Rectal smooth muscle tissue (tissue), 1 donor: ENCODE data around the gene SPEN.

ENCODE experiments used
- H3K27ac ChIP-seq: one replicate; pipeline ENCODE4 v1.7.0; 2013; ENCODE audit warnings: low read depth, low read length, inconsistent platforms
- H3K27me3 ChIP-seq: one replicate; pipeline ENCODE4 v1.7.0; 2013; ENCODE audit warnings: low read length; ENCODE audit not compliant: control insufficient read depth, insufficient read depth
- H3K36me3 ChIP-seq: one replicate; pipeline ENCODE4 v1.7.0; 2013; ENCODE audit warnings: low read length; ENCODE audit not compliant: control insufficient read depth, insufficient read depth
- H3K4me1 ChIP-seq: one replicate; pipeline ENCODE4 v1.7.0; 2013; ENCODE audit warnings: low read length; ENCODE audit not compliant: control insufficient read depth, insufficient read depth
- H3K4me3 ChIP-seq: one replicate; pipeline ENCODE4 v1.7.0; 2013; ENCODE audit warnings: low read length
- H3K9ac ChIP-seq: one replicate; pipeline ENCODE4 v1.7.0; 2013; ENCODE audit warnings: low read length

SPEN gene

DNA sequence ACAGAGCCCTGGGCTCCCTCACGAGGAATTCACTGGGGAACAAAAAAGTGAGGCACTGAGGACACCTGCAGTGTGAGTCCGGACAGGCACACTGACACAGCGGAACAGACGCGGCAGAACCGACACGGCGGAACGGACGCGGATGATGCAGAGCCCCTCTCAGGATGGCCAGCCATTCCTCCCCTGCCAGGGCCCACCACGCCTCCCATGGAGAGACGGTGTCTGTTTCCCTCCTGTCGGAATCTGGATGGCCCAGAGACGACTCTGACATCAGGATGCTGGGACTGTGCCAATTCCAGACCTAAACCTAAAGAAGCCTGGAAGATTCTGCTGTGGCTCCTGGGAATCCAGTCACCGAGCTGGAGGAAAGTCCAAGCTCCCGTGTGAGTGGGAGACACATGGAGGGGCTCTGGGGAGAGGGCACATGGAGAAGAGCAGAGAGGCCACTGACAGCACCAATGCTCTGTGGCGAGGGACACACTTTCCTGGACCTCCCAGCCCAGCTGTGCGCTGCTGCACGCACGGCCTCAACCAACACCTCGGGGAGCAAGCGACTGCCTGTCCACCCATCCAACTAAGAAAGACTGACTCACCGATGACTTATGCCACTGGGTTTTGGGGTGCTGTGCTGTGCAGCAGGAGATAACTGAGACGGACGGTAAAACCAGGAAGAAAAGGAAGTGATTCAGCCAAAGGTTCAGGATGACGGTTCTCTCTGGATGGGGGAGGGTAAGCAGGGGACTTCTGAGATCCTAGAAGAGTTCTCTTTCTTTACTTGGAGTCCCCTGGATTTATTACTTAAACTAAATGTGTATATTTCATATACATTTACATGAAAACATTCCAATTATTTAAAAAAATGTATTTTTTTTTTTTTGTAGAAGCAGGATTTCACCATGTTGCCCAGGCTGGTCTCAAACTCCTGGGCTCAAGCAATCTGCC is 105.1 kb downstream of the SPEN start:
- no peaks in the 10 kb centered on the region for H3K27me3 ChIP-seq
- no peak overlapping the region for H3K27ac ChIP-seq
- no peak overlapping the region for H3K9ac ChIP-seq
- peaks cover 35% of the 10 kb centered on the region for H3K4me1 ChIP-seq
- no peak overlapping the region for H3K4me3 ChIP-seq
- peaks cover under 1% of the 10 kb centered on the region for H3K36me3 ChIP-seq

DNA sequence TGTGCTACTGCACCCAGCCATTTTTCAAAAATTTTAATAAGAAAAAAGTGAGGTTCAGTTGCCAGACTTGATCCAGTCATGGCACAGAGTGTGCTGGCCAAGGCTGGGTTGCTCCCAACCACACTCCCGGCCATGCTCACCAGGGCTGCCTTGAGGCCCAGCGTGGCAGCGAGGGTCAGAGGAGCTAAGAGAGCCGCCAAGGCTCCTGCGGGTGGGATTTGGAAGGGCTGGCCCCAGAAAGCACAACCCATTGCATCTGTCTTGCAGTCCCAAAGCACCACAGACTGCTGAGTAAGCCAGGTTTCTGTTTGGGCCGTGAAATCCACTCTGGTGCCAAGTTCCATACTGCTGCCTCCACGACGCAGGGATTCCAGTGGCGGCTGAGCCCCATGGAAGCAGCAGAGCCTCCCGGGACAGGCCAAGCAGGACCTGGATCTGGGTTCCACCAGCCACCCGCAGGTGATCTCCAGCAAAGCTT is 105.8 kb downstream of the SPEN start:
- Histone ChIP-seq H3K27me3 (no peaks in the 10 kb centered on the region), H3K36me3 (no peaks in the 10 kb centered on the region), H3K9ac (no peak overlapping the region), H3K4me3 (no peak overlapping the region), H3K4me1 (peaks cover 39% of the 10 kb centered on the region), H3K27ac (no peak overlapping the region)

DNA sequence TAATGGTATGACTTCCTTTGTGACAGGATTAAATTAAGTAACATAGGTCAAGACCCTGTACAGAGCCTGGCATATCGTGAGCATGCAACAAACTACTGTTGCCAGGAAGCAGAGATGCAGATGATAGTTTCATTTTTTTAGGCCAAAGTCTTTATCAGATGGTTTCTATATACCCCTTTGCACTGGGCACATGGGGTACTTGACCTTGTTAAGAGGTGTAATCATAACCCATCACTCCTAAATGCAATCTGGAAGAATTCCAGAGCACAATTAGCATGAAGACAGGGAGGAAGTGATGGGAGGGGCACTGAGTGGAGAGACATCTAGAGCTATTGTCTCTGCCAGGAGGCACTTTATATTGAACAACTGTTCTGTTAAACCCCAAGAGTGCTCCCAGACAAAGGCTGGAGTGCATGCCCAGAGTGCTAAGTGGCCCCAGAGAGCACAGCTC is 106.3 kb downstream of the SPEN start:
- Histone ChIP-seq H3K9ac (no peak overlapping the region), H3K4me1 (peaks cover 37% of the 10 kb centered on the region), H3K27ac (no peak overlapping the region), H3K4me3 (no peak overlapping the region), H3K27me3 (no peaks in the 10 kb centered on the region), H3K36me3 (no peaks in the 10 kb centered on the region)

DNA sequence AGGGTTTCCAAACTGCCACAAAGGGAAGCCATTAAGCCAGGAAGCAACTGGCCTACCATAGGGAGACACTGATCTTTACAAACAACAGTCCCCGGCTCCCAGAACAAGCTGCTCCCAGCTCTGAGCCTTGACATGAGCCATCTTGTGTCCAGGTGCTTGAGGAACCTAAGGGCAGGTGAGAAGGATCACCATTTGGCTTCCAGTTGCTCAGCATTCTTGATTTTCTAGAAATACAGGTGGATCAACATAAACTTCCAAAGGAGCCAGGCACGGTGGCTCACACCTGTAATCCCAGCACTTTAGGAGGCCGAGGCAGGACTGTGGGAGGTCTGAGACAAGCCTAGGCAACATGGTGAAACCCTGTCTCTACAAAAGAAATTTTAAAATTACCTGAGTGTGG is 106.8 kb downstream of the SPEN start:
- Histone ChIP-seq H3K27ac (no peak overlapping the region), H3K27me3 (no peaks in the 10 kb centered on the region), H3K36me3 (no peaks in the 10 kb centered on the region), H3K9ac (no peak overlapping the region), H3K4me1 (peaks cover 32% of the 10 kb centered on the region), H3K4me3 (no peak overlapping the region)

DNA sequence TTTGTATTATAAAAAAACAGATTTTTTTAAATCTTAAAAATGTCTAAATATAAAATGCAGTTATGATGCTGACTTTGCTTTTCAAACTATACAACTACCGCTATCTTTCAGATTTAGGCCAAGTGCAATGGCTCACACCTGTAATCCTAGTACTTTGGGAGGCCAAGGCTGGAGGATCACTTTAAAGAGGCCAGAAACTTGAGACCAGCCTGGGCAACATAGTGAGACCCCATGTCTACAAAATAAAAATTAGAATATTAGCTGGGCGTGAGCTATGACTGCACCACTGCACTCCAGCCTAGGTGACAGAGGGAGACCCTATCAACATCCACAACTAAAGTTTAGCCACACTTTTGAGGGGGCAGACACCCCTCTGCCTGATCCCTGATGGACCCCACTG is 108.0 kb downstream of the SPEN start:
- Histone ChIP-seq H3K4me1 (peaks cover 20% of the 10 kb centered on the region), H3K27ac (no peak overlapping the region), H3K36me3 (no peaks in the 10 kb centered on the region), H3K4me3 (no peak overlapping the region), H3K9ac (no peak overlapping the region), H3K27me3 (no peaks in the 10 kb centered on the region)

DNA sequence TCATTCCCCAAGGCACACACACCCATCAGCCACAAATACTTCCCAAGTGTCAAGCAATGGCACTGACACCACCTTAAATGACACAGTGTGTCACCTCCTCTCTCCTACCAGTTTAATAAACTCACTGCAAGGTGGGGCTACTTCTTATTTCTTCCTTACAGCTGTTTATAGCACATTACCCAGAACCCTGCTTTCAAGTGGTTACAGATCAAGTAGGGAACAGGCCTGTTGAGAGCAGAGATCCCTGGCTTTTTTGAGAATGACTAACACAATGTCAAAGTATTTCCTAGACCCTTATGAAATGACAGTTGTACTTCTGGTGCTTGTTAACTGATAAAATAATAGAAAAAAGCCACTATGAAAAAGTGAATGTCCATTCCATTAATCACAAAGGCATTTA is 108.6 kb downstream of the SPEN start:
- H3K4me1 ChIP-seq: peaks cover 17% of the 10 kb centered on the region
- H3K9ac ChIP-seq: no peak overlapping the region
- H3K27ac ChIP-seq: no peak overlapping the region
- H3K27me3 ChIP-seq: no peaks in the 10 kb centered on the region
- H3K36me3 ChIP-seq: no peaks in the 10 kb centered on the region
- H3K4me3 ChIP-seq: no peak overlapping the region

DNA sequence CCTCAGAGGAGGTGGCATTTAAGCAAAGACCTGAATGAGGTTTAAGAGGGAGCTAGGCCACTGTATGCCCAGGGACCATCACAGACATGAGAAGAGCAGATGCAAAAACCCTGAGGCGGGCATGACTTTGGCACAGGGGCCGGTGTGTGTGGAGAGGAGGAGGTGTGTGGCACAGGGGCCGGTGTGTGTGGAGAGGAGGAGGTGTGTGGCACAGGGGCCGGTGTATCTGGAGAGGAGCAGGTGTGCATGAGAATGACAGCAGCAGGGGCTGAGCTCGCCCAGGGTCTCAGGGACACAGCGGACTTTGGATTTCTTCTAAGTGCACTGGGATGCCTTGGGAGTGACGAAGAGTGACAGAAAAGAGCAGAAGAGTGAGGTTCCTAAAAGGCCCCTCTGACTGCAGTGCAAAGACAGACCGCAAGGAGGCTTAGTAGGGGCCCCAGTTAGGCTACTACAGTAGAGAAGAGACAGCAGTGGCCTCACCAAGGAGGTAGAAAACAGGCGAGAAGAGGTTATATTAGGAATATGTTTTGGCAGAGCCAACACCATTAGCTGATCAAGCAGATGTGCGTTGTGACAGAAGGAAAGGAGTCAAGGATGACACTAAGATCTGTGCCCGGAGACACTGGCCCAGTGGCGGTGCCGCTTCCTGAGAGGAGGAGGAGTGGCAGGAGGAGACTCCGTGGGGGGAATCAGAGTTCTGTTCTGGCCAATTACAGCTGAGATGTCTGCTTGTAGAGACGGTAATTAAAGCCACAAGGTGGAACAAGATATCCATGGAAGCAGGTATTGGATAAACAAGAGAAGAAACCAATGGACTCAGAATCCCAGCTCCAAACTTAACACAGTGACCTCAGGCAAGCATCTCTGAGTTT is 110.0 kb downstream of the SPEN start:
- Histone ChIP-seq H3K27ac (no peak overlapping the region), H3K4me3 (no peak overlapping the region), H3K4me1 (peaks cover 12% of the 10 kb centered on the region), H3K9ac (no peak overlapping the region), H3K27me3 (no peaks in the 10 kb centered on the region), H3K36me3 (no peaks in the 10 kb centered on the region)

DNA sequence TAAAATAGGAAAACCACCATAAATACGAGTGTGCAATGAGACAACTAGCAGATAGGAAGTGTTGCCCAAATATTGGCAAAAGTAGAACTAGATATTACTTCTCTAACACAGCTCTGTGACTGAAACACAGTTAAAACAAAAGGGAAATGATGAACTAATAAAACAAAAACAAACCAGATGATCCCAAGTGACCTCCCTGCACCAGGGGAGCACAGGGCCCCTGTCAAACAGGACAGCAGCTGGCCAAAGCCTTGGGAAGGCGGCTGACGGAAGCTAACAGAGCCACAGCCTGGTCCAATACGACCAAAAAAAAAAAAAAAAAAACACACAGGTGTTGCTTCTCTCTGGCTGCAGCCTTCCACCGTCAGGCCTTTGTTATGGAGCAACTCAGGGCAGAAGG is 110.6 kb downstream of the SPEN start:
- no peaks in the 10 kb centered on the region for H3K27me3 ChIP-seq
- H3K4me3 ChIP-seq: no peak overlapping the region
- peaks cover 12% of the 10 kb centered on the region for H3K4me1 ChIP-seq
- H3K27ac ChIP-seq: no peak overlapping the region
- H3K9ac ChIP-seq: no peak overlapping the region
- no peaks in the 10 kb centered on the region for H3K36me3 ChIP-seq

DNA sequence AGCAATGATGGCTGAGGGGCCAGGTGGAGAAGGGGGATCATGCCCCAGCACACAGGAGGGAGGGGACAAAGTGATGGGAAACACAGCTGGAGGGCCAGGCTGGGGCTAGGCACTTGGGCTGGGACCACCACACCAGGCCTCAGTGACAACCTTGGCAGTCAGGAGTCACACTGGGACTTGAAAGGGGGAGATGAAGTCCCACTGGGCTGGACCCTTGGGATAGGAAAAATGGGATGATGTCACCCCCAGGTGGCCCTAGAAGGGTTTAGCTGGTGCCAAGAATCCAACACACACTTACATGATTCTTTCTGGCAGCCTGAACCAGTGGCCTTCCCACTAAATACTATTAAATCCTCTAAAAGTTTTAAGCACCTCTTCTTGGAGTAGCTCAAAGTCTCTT is 111.3 kb downstream of the SPEN start:
- Histone ChIP-seq H3K27ac (no peak overlapping the region), H3K9ac (no peak overlapping the region), H3K36me3 (no peaks in the 10 kb centered on the region), H3K27me3 (no peaks in the 10 kb centered on the region), H3K4me1 (peaks cover 8% of the 10 kb centered on the region), H3K4me3 (no peak overlapping the region)

DNA sequence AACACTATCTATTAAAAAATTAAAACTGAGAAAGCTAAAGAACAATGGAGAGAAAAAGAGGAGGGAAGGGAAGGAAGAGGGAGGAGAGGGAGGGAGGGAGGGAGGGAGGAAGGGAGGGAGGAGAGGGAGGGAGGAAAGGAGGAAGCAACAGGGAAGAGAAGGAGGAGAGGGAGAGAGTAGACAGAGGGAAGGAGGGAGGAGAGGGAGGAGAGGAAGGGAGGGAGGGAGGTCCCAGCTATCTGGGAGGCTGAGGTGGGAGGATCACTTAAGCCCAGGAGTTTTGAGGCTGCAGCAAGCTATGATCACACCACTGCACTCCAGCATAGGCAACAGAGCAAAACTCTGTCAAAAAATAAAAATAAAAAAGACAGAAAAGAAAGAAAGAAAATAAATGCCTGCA is 111.9 kb downstream of the SPEN start:
- no peak overlapping the region for H3K9ac ChIP-seq
- H3K4me3 ChIP-seq: no peak overlapping the region
- no peaks in the 10 kb centered on the region for H3K27me3 ChIP-seq
- H3K4me1 ChIP-seq: peaks cover 4% of the 10 kb centered on the region
- no peak overlapping the region for H3K27ac ChIP-seq
- H3K36me3 ChIP-seq: no peaks in the 10 kb centered on the region

DNA sequence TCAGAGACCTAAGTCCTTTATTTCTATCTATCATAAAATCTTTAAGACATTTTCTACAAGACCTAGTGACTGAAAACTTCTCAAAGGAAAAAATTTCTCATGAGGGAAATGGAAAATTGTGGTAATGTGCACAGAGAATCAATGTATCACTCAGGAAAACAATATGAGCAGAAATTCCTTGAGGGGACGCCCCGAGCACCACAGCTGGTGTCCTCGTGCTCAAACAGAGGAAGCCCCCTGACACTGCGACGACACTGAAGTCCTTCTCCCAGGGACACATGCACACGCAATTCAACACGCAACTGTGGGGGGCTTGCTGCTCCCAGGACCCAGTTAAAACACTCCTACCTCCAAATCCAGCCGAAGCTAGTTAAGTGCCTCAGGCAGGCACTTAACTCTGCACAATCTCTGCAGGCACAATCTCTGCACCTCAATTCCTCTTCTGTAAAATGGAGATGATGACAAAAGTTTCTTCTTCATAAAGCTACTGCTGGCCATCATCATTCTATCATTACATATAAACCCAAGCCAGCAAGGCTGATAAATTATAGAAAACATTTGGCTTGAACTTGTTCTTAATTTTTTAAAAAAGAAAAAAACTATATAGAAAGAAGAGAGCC is 112.4 kb downstream of the SPEN start:
- peaks cover 4% of the 10 kb centered on the region for H3K4me1 ChIP-seq
- no peak overlapping the region for H3K27ac ChIP-seq
- H3K4me3 ChIP-seq: no peak overlapping the region

DNA sequence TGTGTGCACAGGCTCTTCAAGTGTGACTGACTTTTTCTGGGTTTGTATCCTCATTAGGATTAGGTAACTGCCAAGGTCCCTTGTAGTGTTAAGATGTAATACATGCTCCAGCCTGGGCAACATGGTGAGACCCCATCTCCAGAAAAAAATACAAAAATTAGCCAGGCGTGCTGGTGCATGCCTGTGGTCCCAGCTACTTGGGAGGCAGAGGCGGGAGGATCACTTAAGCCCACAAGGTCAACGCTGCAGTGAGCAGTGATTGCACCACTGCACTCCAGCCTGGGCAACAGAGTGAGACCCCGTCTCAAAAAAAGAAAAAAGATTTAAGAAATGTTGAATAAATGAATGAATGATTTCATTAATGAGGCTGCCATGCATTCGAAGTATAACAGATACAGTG is 113.3 kb downstream of the SPEN start:
- Histone ChIP-seq H3K4me1 (peaks cover 7% of the 10 kb centered on the region), H3K27ac (no peak overlapping the region), H3K9ac (no peak overlapping the region), H3K36me3 (no peaks in the 10 kb centered on the region), H3K27me3 (no peaks in the 10 kb centered on the region), H3K4me3 (no peak overlapping the region)

More for the DNA sequence above, 112.4 kb downstream of the SPEN start:
- H3K36me3 ChIP-seq: no peaks in the 10 kb centered on the region
- no peaks in the 10 kb centered on the region for H3K27me3 ChIP-seq
- H3K9ac ChIP-seq: no peak overlapping the region
